ENCODE results near the gene TMTC3.

TMTC3 gene

DNA sequence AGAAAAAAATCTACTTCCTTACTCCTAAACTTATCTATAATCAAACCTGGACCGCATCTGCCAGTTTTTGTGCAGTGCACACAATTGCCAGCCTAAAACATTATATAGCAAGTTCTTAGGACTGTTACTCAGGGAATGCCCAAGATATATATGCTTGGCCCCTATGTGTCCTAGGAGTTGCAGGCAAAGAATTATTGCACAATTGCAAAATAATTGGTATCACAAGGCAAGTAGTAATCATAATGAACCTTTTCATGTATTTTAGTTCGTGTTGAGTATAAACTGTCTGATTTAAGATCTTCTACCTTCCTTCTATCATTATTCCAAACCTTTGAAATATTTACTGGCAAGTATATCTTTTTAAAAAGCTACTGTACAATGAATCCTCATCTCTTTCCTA is 45.5 kb downstream of the TMTC3 start:
- TF ChIP-seq, protein P1, sequence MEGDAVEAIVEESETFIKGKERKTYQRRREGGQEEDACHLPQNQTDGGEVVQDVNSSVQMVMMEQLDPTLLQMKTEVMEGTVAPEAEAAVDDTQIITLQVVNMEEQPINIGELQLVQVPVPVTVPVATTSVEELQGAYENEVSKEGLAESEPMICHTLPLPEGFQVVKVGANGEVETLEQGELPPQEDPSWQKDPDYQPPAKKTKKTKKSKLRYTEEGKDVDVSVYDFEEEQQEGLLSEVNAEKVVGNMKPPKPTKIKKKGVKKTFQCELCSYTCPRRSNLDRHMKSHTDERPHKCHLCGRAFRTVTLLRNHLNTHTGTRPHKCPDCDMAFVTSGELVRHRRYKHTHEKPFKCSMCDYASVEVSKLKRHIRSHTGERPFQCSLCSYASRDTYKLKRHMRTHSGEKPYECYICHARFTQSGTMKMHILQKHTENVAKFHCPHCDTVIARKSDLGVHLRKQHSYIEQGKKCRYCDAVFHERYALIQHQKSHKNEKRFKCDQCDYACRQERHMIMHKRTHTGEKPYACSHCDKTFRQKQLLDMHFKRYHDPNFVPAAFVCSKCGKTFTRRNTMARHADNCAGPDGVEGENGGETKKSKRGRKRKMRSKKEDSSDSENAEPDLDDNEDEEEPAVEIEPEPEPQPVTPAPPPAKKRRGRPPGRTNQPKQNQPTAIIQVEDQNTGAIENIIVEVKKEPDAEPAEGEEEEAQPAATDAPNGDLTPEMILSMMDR (IDR thresholded peaks at IDR 0.05), result no peak

- TF ChIP-seq, protein P1 (IDR thresholded peaks at IDR 0.05), result no peak
Measured at GRCh38 chr12:88188180-88188579, 46.1 kb downstream of the TMTC3 start.

DNA sequence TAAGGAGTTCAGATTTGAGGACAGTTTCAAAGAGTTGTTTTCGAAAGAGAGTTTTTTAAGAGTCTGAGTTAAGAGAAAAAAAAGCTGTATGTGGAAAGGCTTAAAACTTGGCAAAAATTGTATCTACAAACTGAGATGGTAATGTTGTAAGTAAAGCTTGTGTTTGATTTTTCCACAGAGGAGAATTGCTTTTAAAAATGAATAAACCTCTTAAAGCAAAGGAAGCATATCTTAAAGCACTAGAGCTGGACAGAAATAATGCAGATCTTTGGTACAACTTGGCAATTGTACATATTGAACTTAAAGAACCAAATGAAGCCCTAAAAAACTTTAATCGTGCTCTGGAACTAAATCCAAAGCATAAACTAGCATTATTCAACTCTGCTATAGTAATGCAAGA is 50.3 kb downstream of the TMTC3 start:
- TF ChIP-seq, protein P1 (IDR thresholded peaks at IDR 0.05), result no peak

GRCh38 chr12:88194868-88195267 is 52.8 kb downstream of the TMTC3 start:
- TF ChIP-seq, protein P1 (IDR thresholded peaks at IDR 0.05), result no peak

- TF ChIP-seq, protein P1 (IDR thresholded peaks at IDR 0.05), result no peak
Measured at GRCh38 chr12:88200029-88200428, 57.9 kb downstream of the TMTC3 start.

DNA sequence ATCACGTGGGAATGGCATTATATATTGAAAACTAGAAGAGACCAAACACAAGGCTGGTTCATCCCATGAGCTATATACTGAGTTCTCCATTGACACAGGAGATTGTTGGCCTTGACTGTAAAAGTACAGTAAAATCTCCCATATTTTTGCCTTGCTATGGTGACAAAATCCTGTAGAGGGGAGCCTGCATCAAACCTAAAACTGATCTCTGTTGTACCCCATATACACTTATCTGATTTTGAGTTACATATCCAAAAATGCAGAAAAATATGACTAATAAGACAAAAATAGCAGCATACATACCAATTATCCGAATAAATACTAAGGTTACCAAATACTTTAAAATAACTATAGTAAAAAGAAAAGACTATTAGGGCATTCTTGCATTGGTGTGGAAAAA is 60.4 kb downstream of the TMTC3 start:
- TF ChIP-seq, protein P1 (IDR thresholded peaks at IDR 0.05), result no peak

DNA sequence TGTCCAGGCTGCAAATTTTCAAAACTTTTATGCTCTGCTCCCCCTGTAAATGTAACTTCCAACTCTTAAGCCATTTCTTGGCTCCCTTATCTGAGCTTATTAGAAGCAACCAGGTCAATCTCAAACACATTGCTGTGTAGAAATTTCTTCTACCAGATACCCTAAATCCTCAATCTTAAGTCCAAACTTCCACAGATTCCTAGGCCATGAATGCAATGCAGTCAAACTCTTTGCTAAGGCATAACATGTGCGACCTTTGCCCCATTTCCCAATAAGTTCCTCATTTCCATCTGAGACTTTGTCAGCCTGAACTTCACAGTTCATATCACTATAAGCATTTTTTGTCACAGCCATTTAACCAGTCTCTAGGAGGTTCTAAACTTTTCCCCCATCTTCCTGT is 64.5 kb downstream of the TMTC3 start:
- TF ChIP-seq, protein P1 (IDR thresholded peaks at IDR 0.05), result no peak

GRCh38 chr12:88207921-88208620 is 66.0 kb downstream of the TMTC3 start:
- TF ChIP-seq, protein P1 (IDR thresholded peaks at IDR 0.05), result no peak

Measured in LNCAP (cell line).